GM12891 (cell line): ENCODE measurements around the gene MYO5C.

Source experiments
- PAX5 ChIP-seq: IDR thresholded peaks from 2 replicates; pipeline ENCODE4 v1.6.1; 2011; ENCODE audit warnings: low read length, moderate library complexity, mild to moderate bottlenecking; ENCODE audit not compliant: insufficient read depth, severe bottlenecking
- POLR2A ChIP-seq: IDR thresholded peaks from 2 replicates; pipeline ENCODE4 v1.6.1; 2011; ENCODE audit warnings: low read depth, low read length, control low read depth
- POLR2AphosphoS5 ChIP-seq: IDR thresholded peaks from 2 replicates; pipeline ENCODE4 v1.6.1; 2011; ENCODE audit warnings: low read depth, low read length, control low read depth
- POU2F2 ChIP-seq: IDR thresholded peaks from 2 replicates; pipeline ENCODE4 v1.6.1; 2011; ENCODE audit warnings: low read depth, mild to moderate bottlenecking, control low read depth, low read length, moderate library complexity
- SPI1 ChIP-seq: IDR thresholded peaks from 2 replicates; pipeline ENCODE4 v1.6.1; 2011; ENCODE audit warnings: low read depth, low read length, control low read depth
- TAF1 ChIP-seq: IDR thresholded peaks from 2 replicates; pipeline ENCODE4 v1.6.1; 2011; ENCODE audit warnings: low read depth, low read length, control low read depth

DNA sequence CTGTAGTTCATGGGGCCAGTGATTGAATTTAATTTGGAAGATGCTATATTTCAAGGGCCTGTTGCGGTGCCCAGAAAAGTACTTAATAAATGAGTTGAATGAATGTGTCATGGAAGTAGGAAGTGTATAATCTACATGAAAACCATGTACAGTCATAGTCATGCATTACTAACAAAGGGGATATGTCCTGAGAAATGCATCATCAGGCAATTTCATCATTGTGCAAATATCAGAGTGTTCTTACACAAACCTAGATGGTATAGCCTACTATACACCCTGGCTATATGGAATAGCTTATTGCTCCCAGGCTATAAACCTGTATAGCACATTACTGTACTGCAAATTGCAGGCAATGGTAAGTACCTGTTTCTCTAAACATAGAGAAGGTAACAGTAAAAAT is 10.7 kb upstream of the MYO5C start:
- TF ChIP-seq TAF1 (no peak), POLR2AphosphoS5 (no peak), POLR2A (no peak), POU2F2 (no peak), PAX5 (no peak), SPI1 (no peak)
